Measurements from ENCODE around the gene LTBP4. TPM values are rescaled to one million over a fixed set of nuclear protein-coding genes. Genes with fewer than 3 reads are reported as not detected.

The LTBP4 gene
- total and polyA plus RNA-seq, 2 donors (not counting 3 experiments of a cell fraction or from before 2014, with no cell fraction given) = 25.9 to 38.0 TPM

DNA sequence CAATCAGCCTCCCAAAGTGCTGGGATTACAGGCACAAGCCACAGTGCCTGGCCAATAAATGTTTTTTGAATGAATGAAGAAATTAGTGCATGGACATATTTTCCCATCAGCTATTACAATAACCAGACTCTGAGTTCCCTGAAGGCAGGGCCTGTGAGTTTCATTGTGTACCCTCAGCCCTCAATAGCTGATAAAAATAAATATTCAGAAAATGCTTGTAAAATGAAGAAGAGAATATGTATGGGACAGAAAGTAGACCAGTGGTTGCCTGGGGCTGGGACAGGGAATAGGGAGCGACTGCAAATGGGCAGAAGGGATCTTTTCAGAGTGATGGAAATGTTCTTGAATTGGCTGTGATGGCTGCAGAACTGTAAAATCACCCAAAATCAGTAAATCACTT is 60.4 kb downstream of the LTBP4 start:
- Histone ChIP-seq H3K9me1 (replicated peaks; ENCODE audit: control insufficient read depth, extremely low read depth, insufficient read depth, low read length) (no peaks in the 10 kb centered on the region), H3K4me2 (ENCODE audit: insufficient read depth, low read length) (no peak overlapping the region), H3K4me3 (replicated peaks in 1 of 3; ENCODE audit: insufficient read depth in 1 of 3, low read depth in 1 of 3, low read length in 3 of 3) (no peak overlapping the region), H2AFZ (ENCODE audit: low read depth, low read length) (no peak overlapping the region), H3K27ac (ENCODE audit: insufficient read depth, low read depth, low read length) (no peak overlapping the region), H3K36me3 (ENCODE audit: control insufficient read depth in 2 of 2, extremely low read depth in 1 of 2, insufficient read depth in 2 of 2, low read length in 2 of 2) (no peaks in the 10 kb centered on the region), H3K9ac (replicated peaks; ENCODE audit: extremely low read depth, insufficient read depth, low read length) (no peak overlapping the region), H4K20me1 (replicated peaks; ENCODE audit: control insufficient read depth, extremely low read depth, insufficient read depth, low read length) (no peaks in the 10 kb centered on the region), H3K27me3 (ENCODE audit: control insufficient read depth in 2 of 2, insufficient read depth in 2 of 2, low read length in 2 of 2) (no peaks in the 10 kb centered on the region), H3K79me2 (ENCODE audit: control insufficient read depth, insufficient read depth, low read length) (no peaks in the 10 kb centered on the region), H3K4me1 (ENCODE audit: control insufficient read depth, extremely low read depth, insufficient read depth, low read length) (peaks cover 9% of the 10 kb centered on the region), H3K9me3 (replicated peaks; ENCODE audit: control insufficient read depth, insufficient read depth, low read length) (no peaks in the 10 kb centered on the region)
- intact Hi-C loops (cut with micrococcal nuclease) = no loop called here
- dilution Hi-C loops (cut with MboI; ENCODE audit: extremely low pct_ligation_motif_present, low sequenced_read_pairs) = no loop called here
- TF ChIP-seq POLR2A (IDR thresholded peaks at IDR 0.05; ENCODE audit: low read depth, low read length) = no peak
- TF ChIP-seq EZH2 (IDR thresholded peaks at IDR 0.05; ENCODE audit: borderline replicate concordance, low read depth, low read length, severe bottlenecking) = no peak
- no peak for TF ChIP-seq JUN (IDR thresholded peaks at IDR 0.05; ENCODE audit: borderline replicate concordance, insufficient read depth, insufficient read length, low read depth)
- TF ChIP-seq, protein P1, sequence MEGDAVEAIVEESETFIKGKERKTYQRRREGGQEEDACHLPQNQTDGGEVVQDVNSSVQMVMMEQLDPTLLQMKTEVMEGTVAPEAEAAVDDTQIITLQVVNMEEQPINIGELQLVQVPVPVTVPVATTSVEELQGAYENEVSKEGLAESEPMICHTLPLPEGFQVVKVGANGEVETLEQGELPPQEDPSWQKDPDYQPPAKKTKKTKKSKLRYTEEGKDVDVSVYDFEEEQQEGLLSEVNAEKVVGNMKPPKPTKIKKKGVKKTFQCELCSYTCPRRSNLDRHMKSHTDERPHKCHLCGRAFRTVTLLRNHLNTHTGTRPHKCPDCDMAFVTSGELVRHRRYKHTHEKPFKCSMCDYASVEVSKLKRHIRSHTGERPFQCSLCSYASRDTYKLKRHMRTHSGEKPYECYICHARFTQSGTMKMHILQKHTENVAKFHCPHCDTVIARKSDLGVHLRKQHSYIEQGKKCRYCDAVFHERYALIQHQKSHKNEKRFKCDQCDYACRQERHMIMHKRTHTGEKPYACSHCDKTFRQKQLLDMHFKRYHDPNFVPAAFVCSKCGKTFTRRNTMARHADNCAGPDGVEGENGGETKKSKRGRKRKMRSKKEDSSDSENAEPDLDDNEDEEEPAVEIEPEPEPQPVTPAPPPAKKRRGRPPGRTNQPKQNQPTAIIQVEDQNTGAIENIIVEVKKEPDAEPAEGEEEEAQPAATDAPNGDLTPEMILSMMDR (IDR thresholded peaks at IDR 0.05; ENCODE audit: extremely low read depth in 1 of 2, insufficient read depth in 1 of 2, low read depth in 1 of 2, low read length in 2 of 2) = no peak
- TF ChIP-seq GATA2 (IDR thresholded peaks at IDR 0.05; ENCODE audit: insufficient read depth, insufficient read length, low read depth, low read length) = no peak
- TF ChIP-seq POLR2AphosphoS5 (IDR thresholded peaks at IDR 0.05; ENCODE audit: insufficient read depth, low read depth, low read length) = no peak
- FAIRE-seq (no peak), DNase-seq (ENCODE audit: low read depth, low spot score) (no peak)
- POLR2A ChIA-PET = no interaction called here
- BruUV-seq (replicated peaks) = no TSS peak
- CTCF ChIA-PET = interaction anchor here (1.1 to 6.2 kb wide), 9 partner anchors 10 to 542 kb away, joined by 3 to 70 read pairs (median 6); no protein-coding TSS in a partner anchor

Measured in endothelial cell of umbilical vein (primary cell).